A549 (cell line): ENCODE measurements around the gene ATF3. TPM values are rescaled to one million over a fixed set of nuclear protein-coding genes. Genes with fewer than 3 reads are reported as not detected.
A peak's percentile ranks its signal among the peaks of the same experiment; 100 is the strongest.

Experiments used
- ATAC-seq, 2 experiments: fragments of 200-7000 bp in 1 of 2; fragments of >200 bp in 1 of 2; cut with Nextera tagmentation in 1 of 2; cut with Tn5 transposase in 1 of 2; 3 replicates each; pipeline versions ENCODE4 v1.8.0 to v1.9.1; 2018 to 2020; ENCODE audit warnings: mild to moderate bottlenecking in 1 of 2, moderate library complexity in 1 of 2
- CTCF ChIA-PET: fragments of 300-600 bp; sonication (Branson Sonifier 250); formaldehyde crosslinking; extraction: SDS; loops from one replicate; lab custom pipeline; 2021; ENCODE audit warnings: antibody characterized with exemption, inconsistent platforms; lab: Yijun Ruan, JAX
- POLR2A ChIA-PET: fragments of 350-600 bp; formaldehyde crosslinking; extraction: SDS; loops from one replicate; lab custom pipeline; 2021; ENCODE audit warnings: antibody characterized with exemption, inconsistent platforms; lab: Yijun Ruan, JAX
- DNase-seq, 2 experiments: peaks; one replicate each; pipeline versions ENCODE4 v3.0.0 to v3.0.0-alpha.2; 2011 to 2016; ENCODE audit warnings: low read depth in 1 of 2, low spot score in 1 of 2
- FAIRE-seq: peaks from 2 replicates; lab custom pipeline; 2011; peaks lifted over from hg19 to GRCh38; lab: Jason Lieb, UNC
- H3K27ac ChIP-seq, 2 experiments: fragments of >200 bp; sonication (Bioruptor Twin); formaldehyde crosslinking; 3 replicates each; pipeline ENCODE4 v1.5.1; 2016 to 2017
- H3K4me1 ChIP-seq: fragments of >200 bp; sonication (Bioruptor Twin); formaldehyde crosslinking; 3 replicates; pipeline ENCODE4 v1.6.1; 2016
- H3K4me2 ChIP-seq: fragments of >200 bp; sonication (Bioruptor Twin); formaldehyde crosslinking; 3 replicates; pipeline ENCODE4 v1.6.1; 2016
- H3K4me3 ChIP-seq: fragments of >200 bp; sonication (Bioruptor Twin); formaldehyde crosslinking; 3 replicates; pipeline ENCODE4 v1.5.1; 2016
- H3K9me3 ChIP-seq: fragments of >200 bp; sonication (Bioruptor Twin); formaldehyde crosslinking; 3 replicates; pipeline ENCODE4 v1.6.1; 2016
- CHD2 ChIP-seq: fragments of 150-350 bp; IDR thresholded peaks from 2 replicates; pipeline ENCODE4 v1.6.1; 2014; ENCODE audit warnings: low read length; ENCODE audit not compliant: partially characterized antibody
- FOSB ChIP-seq: fragments of 250-450 bp; sonication (Bioruptor Pico); IDR thresholded peaks from 2 replicates; pipeline ENCODE4 v1.5.0; 2020; ENCODE audit warnings: mild to moderate bottlenecking, moderate library complexity
- GATA3 ChIP-seq: IDR thresholded peaks from 2 replicates; pipeline ENCODE4 v1.6.1; 2012; ENCODE audit warnings: borderline replicate concordance
- HDAC2 ChIP-seq: fragments of 200-600 bp; sonication (generic); IDR thresholded peaks from 2 replicates; pipeline ENCODE4 v1.6.1; 2016
- HOXA7 ChIP-seq: fragments of 250-450 bp; sonication (Bioruptor Pico); IDR thresholded peaks from 2 replicates; pipeline ENCODE4 v1.5.0; 2020; ENCODE audit warnings: mild to moderate bottlenecking, moderate library complexity
- KDM5A ChIP-seq: fragments of 200-600 bp; sonication (generic); IDR thresholded peaks from 2 replicates; pipeline ENCODE4 v1.6.1; 2016; ENCODE audit warnings: antibody characterized with exemption, mild to moderate bottlenecking
- MAFK ChIP-seq: fragments of 450-650 bp; IDR thresholded peaks from 2 replicates; pipeline ENCODE4 v1.6.1; 2014; ENCODE audit not compliant: partially characterized antibody
- MAZ ChIP-seq: fragments of 150-350 bp; IDR thresholded peaks from 2 replicates; pipeline ENCODE4 v1.6.1; 2014; ENCODE audit warnings: antibody characterized with exemption, low read depth, low read length, borderline replicate concordance
- NFE2L2 ChIP-seq: fragments of 150-350 bp; conservative IDR thresholded peaks from 2 replicates; pipeline ENCODE4 v1.6.1; 2014; ENCODE audit warnings: low read length
- NR3C1 ChIP-seq: fragments of >200 bp; sonication (Bioruptor Twin); formaldehyde crosslinking; IDR thresholded peaks from 3 replicates; pipeline ENCODE4 v1.6.1; 2017
- POLR2A ChIP-seq: IDR thresholded peaks from 2 replicates; pipeline ENCODE4 v1.6.1; 2012; ENCODE audit warnings: mild to moderate bottlenecking, low read length
- POLR2AphosphoS2 ChIP-seq: conservative IDR thresholded peaks from 2 replicates; pipeline ENCODE4 v1.6.1; 2012; ENCODE audit warnings: low read length, improper control_type of control experiment, inconsistent platforms
- RCOR1 ChIP-seq: fragments of 150-350 bp; IDR thresholded peaks from 2 replicates; pipeline ENCODE4 v1.6.1; 2014; ENCODE audit warnings: antibody characterized with exemption, low read length, low read depth
- RNF2 ChIP-seq: fragments of 200-600 bp; sonication (generic); IDR thresholded peaks from 2 replicates; pipeline ENCODE4 v1.6.1; 2016; ENCODE audit warnings: low read depth, mild to moderate bottlenecking, antibody characterized with exemption, moderate library complexity, borderline replicate concordance
- TFCP2L1 ChIP-seq: fragments of 250-450 bp; sonication (Bioruptor Pico); IDR thresholded peaks from 2 replicates; pipeline ENCODE4 v1.5.0; 2021; ENCODE audit warnings: mild to moderate bottlenecking
- TP53 ChIP-seq: fragments of 250-450 bp; sonication (Bioruptor Pico); IDR thresholded peaks from 2 replicates; pipeline ENCODE4 v1.5.0; 2021; ENCODE audit warnings: mild to moderate bottlenecking, moderate library complexity
- ZFP36 ChIP-seq: fragments of 450-650 bp; IDR thresholded peaks from 2 replicates; pipeline ENCODE4 v1.6.1; 2014; ENCODE audit warnings: borderline replicate concordance; ENCODE audit not compliant: partially characterized antibody
- WGBS: methylation state at CpG from one replicate; pipeline ENCODE4 v1.1.6; 2017; ENCODE audit errors: missing lambda C conversion rate; 5-methylcytosine and 5-hydroxymethylcytosine counted together
- polyA plus RNA-seq, 4 experiments: library from polyadenylated mRNA; depleted of rRNA in 3 of 4; stranded (reverse); fragments of >200 nt; fragmentation: RNase III in 1 of 4; extraction: RNeasy Plus Mini Kit Qiagen cat#74134 plus additional on column Dnase treatment in 1 of 4; gene quantifications; 2 replicates in 3 of 4; 3 replicates in 1 of 4; pipeline ENCODE4 v1.2.3, GENCODE V29; 2011 to 2017
- TF ChIP-seq, protein P1 (sequence below): IDR thresholded peaks from 2 replicates; pipeline ENCODE4 v1.6.1; 2012
- TF ChIP-seq, protein P2 (sequence below): fragments of 250-450 bp; sonication (Bioruptor Pico); IDR thresholded peaks from 2 replicates; pipeline ENCODE4 v1.5.0; 2020; ENCODE audit warnings: low read depth, mild to moderate bottlenecking, moderate library complexity
- TF ChIP-seq, protein P3 (sequence below): fragments of >200 bp; sonication (Bioruptor Twin); formaldehyde crosslinking; IDR thresholded peaks from 3 replicates; pipeline ENCODE4 v1.6.1; 2016
- TF ChIP-seq, protein P4 (sequence below): fragments of 200-600 bp; sonication (generic); IDR thresholded peaks from 2 replicates; pipeline ENCODE4 v1.6.1; 2016; ENCODE audit warnings: antibody characterized with exemption, mild to moderate bottlenecking, moderate library complexity
- TF ChIP-seq, protein P5 (sequence below): IDR thresholded peaks from 2 replicates; pipeline ENCODE4 v1.6.1; 2012; ENCODE audit warnings: low read depth, borderline replicate concordance

Gene ATF3
- polyA plus RNA-seq, 2 of the 4 experiments (the other 2 are of a cell fraction) = 4.4 to 62.9 TPM

DNA sequence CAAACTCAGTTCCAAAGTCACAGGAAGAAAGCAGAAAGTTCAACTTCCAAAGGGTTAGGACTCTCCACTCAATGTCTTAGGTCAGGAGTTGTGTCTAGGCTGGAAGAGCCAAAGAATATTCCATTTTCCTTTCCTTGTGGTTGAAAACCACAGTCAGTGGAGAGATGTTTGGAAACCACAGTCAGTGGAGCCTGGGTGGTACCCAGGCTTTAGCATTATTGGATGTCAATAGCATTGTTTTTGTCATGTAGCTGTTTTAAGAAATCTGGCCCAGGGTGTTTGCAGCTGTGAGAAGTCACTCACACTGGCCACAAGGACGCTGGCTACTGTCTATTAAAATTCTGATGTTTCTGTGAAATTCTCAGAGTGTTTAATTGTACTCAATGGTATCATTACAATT, 11.7 kb downstream of the ATF3 start:
- Histone ChIP-seq H3K9me3 (no peaks in the 10 kb centered on the region), H3K4me1 (no peaks in the 10 kb centered on the region), H3K4me2 (no peak overlapping the region), H3K4me3 (no peak overlapping the region), H3K27ac (no peak overlapping the region)
- DNase-seq = no peak
- CTCF ChIA-PET = interaction anchor here (0.6 to 4.5 kb wide), 4 partner anchors 9 to 872 kb away, joined by 3 to 27 read pairs (median 15); no protein-coding TSS in a partner anchor
- FAIRE-seq = no peak
- ATAC-seq = no peak
- WGBS = 68% methylated on average over 1 of the region's 1 CpG
- POLR2A ChIA-PET = interaction anchor here (4.2 kb wide), 1 partner anchor 11 kb away, joined by 42 read pairs; the partner anchor contains the start of gene ATF3
- TF ChIP-seq CHD2 = no peak
- no peak for TF ChIP-seq RCOR1
- no peak for TF ChIP-seq NR3C1
- no peak for TF ChIP-seq KDM5A
- TF ChIP-seq HDAC2 = no peak
- TF ChIP-seq GATA3 = no peak
- TF ChIP-seq, protein P1, sequence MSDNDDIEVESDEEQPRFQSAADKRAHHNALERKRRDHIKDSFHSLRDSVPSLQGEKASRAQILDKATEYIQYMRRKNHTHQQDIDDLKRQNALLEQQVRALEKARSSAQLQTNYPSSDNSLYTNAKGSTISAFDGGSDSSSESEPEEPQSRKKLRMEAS = no peak
- TF ChIP-seq, protein P2, sequence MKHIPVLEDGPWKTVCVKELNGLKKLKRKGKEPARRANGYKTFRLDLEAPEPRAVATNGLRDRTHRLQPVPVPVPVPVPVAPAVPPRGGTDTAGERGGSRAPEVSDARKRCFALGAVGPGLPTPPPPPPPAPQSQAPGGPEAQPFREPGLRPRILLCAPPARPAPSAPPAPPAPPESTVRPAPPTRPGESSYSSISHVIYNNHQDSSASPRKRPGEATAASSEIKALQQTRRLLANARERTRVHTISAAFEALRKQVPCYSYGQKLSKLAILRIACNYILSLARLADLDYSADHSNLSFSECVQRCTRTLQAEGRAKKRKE (CRISPR knock-in tag) = no peak
- no peak for TF ChIP-seq POLR2A
- TF ChIP-seq, protein P3, sequence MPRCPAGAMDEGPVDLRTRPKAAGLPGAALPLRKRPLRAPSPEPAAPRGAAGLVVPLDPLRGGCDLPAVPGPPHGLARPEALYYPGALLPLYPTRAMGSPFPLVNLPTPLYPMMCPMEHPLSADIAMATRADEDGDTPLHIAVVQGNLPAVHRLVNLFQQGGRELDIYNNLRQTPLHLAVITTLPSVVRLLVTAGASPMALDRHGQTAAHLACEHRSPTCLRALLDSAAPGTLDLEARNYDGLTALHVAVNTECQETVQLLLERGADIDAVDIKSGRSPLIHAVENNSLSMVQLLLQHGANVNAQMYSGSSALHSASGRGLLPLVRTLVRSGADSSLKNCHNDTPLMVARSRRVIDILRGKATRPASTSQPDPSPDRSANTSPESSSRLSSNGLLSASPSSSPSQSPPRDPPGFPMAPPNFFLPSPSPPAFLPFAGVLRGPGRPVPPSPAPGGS = no peak
- TF ChIP-seq TP53 = no peak
- no peak for TF ChIP-seq RNF2
- no peak for TF ChIP-seq TFCP2L1 (CRISPR knock-in tag)
- no peak for TF ChIP-seq MAZ
- no peak for TF ChIP-seq ZFP36
- TF ChIP-seq, protein P4, sequence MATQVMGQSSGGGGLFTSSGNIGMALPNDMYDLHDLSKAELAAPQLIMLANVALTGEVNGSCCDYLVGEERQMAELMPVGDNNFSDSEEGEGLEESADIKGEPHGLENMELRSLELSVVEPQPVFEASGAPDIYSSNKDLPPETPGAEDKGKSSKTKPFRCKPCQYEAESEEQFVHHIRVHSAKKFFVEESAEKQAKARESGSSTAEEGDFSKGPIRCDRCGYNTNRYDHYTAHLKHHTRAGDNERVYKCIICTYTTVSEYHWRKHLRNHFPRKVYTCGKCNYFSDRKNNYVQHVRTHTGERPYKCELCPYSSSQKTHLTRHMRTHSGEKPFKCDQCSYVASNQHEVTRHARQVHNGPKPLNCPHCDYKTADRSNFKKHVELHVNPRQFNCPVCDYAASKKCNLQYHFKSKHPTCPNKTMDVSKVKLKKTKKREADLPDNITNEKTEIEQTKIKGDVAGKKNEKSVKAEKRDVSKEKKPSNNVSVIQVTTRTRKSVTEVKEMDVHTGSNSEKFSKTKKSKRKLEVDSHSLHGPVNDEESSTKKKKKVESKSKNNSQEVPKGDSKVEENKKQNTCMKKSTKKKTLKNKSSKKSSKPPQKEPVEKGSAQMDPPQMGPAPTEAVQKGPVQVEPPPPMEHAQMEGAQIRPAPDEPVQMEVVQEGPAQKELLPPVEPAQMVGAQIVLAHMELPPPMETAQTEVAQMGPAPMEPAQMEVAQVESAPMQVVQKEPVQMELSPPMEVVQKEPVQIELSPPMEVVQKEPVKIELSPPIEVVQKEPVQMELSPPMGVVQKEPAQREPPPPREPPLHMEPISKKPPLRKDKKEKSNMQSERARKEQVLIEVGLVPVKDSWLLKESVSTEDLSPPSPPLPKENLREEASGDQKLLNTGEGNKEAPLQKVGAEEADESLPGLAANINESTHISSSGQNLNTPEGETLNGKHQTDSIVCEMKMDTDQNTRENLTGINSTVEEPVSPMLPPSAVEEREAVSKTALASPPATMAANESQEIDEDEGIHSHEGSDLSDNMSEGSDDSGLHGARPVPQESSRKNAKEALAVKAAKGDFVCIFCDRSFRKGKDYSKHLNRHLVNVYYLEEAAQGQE = no peak
- TF ChIP-seq, protein P5, sequence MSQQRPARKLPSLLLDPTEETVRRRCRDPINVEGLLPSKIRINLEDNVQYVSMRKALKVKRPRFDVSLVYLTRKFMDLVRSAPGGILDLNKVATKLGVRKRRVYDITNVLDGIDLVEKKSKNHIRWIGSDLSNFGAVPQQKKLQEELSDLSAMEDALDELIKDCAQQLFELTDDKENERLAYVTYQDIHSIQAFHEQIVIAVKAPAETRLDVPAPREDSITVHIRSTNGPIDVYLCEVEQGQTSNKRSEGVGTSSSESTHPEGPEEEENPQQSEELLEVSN = no peak

DNA sequence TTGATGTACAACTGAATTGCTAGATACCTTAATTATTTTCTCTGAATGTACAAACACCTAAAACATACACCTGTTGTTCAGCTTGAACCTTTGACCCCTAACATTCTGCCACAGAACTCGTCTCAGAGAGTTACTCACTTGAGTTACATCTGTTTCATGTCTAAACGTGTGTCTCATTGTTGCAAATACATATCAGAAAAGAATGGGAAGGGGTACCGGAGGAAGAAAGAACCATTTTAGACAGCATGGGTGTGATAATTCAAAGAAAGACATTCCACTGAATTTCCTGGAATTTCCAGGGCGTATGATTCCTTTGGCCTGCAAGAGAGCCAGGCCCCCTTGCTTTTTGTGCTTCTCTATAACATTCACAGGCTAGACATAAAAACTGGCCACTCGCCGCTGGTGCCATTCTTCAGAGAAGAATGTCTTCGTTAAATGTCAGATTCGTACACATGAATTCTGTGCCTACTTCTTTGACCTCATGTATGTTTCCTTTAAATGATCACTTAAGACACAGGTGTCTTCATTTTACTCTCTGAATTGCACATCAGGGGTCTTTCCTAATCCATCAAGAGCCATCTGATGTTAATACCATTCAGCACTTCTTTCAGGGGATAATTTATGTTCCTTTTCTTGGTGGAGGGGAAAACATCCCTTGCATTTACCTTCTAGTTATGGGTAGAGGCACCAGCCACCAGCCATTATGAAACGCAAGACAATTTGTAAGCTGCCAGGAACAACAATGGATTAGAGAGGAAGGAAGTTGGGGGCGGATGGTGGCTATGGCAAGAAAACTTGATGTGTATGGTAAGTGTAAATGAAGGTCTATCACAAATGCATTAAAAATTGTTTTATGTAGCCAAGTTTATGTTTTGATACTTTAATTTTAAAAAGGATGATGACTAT, 12.7 kb downstream of the ATF3 start:
- CTCF ChIA-PET = interaction anchor here (1.5 to 4.5 kb wide), 5 partner anchors 8 to 165 kb away, joined by 3 to 26 read pairs (median 4); partner anchors contain the start of gene ATF3
- POLR2A ChIA-PET = interaction anchor here (4.2 kb wide), 1 partner anchor 12 kb away, joined by 42 read pairs; the partner anchor contains the start of gene ATF3
- no peaks in the 10 kb centered on the region for H3K9me3 ChIP-seq
- H3K27ac ChIP-seq = no peak overlapping the region
- FAIRE-seq (no peak), DNase-seq (no peak), ATAC-seq (no peak)
- H3K4me3 ChIP-seq = no peak overlapping the region
- TF ChIP-seq NFE2L2 = no peak
- peak; percentile 27; the same call in 1 of the 2 replicates for TF ChIP-seq HOXA7 (CRISPR knock-in tag)
- no peak for TF ChIP-seq CHD2
- 0 out of 2 replicates have a peak, but pooled peaks have one; percentile 22 for TF ChIP-seq FOSB
- TF ChIP-seq POLR2AphosphoS2 = peak; percentile 91
- peak; percentile 62 for TF ChIP-seq MAFK
- H3K4me2 ChIP-seq = no peak overlapping the region
- WGBS = 79% methylated on average over 10 of the region's 10 CpGs
- no peaks in the 10 kb centered on the region for H3K4me1 ChIP-seq
